Stimulated activated effector memory CD8-positive, alpha-beta T cell treated with anti-CD3 and anti-CD28 coated beads, Interleukin-12 subunit alpha, Interleukin-12 subunit beta, amount 100 ng/mL, for 72 hours (primary cell): Measurements from ENCODE around the gene UBALD1.

Source experiments
- ATAC-seq: fragments of 150-1000 bp; cut with Tn5 transposase; 2 replicates; pipeline ENCODE4 v1.10.0; 2021
- DNase-seq, 2 donors: peaks; one replicate each; pipeline ENCODE4 v3.0.0; 2021 to 2022; ENCODE audit warnings: low spot score in 2 of 2
- H3K27ac Mint-ChIP-seq: one replicate; pipeline ENCODE4 v1.8.0; 2022; ENCODE audit warnings: mild to moderate bottlenecking, mixed read lengths
- H3K36me3 Mint-ChIP-seq: one replicate; pipeline ENCODE4 v1.8.0; 2022; ENCODE audit warnings: mild to moderate bottlenecking, mixed read lengths
- H3K4me1 Mint-ChIP-seq: one replicate; pipeline ENCODE4 v1.8.0; 2022; ENCODE audit warnings: mixed read lengths
- H3K4me3 Mint-ChIP-seq: one replicate; pipeline ENCODE4 v1.8.0; 2022; ENCODE audit warnings: mild to moderate bottlenecking, mixed read lengths
- H3K9me3 Mint-ChIP-seq: one replicate; pipeline ENCODE4 v1.8.0; 2022; ENCODE audit warnings: mixed read lengths

Gene UBALD1

DNA sequence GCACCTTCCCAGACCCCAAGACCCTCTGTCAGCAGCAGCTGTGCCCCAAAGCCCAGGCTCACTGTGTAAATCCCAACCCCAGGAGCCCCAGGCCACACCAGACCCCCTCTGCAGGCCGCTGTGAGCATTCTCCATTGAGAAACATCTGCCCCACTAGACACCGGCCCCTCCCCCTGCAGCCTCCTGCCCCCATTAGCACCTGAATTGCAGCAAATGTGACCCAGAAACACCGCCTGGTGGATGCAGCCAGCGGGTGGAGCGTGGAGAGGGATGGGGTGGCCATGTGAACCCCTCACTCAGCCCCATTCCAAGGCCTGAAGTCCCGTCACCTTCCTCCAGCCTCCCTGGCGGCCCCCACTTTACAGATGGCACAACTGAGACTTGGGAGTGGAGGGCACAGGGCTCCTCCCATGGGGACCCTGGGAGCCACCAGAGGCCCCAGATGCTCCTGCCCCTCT is 2.2 kb downstream of the UBALD1 start:
- no peak for DNase-seq
- H3K9me3 Mint-ChIP-seq, result no peaks in the 10 kb centered on the region
- no peak overlapping the region for H3K27ac Mint-ChIP-seq
- H3K4me1 Mint-ChIP-seq, result peaks cover 33% of the 10 kb centered on the region
- H3K4me3 Mint-ChIP-seq, result peak overlapping the region; percentile 88
- H3K36me3 Mint-ChIP-seq, result peaks cover 18% of the 10 kb centered on the region
- ATAC-seq, result no peak

DNA sequence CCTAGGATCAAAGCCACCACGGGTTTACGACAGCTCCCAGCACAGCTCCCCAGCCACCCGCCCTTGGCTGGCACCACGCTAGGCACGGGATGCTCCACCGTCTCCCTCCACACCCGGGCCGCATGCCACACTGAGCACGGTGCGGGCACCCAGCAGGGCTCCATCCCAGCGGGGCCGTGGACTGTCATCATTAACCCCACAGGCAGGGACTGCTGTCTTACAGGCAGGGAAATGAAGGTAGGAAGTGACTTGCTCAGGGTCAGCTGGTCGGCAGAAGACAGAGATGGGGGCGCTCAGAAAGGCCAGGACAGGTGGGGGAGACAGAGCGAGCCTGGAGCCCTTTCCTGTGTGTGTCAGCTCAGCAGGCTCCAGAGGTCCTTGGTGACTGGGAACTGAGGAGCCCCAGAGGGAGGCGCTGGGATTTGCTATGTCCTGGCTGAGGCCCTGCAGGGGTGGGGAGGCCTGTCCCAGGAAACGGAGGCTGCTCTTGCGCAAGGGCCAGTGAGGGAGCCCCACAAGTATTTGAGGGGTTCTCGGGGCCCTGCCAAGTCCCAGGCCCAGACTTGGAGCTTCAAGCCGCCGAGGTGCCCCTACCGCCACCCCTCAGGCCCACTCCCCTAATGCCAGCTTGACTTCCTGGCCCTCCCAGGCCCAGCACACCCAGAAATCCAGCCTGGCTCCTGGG is 3.2 kb downstream of the UBALD1 start:
- Mint-ChIP-seq H3K4me1 (peaks cover 27% of the 10 kb centered on the region), H3K9me3 (no peaks in the 10 kb centered on the region), H3K36me3 (peaks cover 25% of the 10 kb centered on the region), H3K4me3 (no peak overlapping the region), H3K27ac (peak overlapping the region; percentile 40)
- DNase-seq (no peak), ATAC-seq (no peak)

DNA sequence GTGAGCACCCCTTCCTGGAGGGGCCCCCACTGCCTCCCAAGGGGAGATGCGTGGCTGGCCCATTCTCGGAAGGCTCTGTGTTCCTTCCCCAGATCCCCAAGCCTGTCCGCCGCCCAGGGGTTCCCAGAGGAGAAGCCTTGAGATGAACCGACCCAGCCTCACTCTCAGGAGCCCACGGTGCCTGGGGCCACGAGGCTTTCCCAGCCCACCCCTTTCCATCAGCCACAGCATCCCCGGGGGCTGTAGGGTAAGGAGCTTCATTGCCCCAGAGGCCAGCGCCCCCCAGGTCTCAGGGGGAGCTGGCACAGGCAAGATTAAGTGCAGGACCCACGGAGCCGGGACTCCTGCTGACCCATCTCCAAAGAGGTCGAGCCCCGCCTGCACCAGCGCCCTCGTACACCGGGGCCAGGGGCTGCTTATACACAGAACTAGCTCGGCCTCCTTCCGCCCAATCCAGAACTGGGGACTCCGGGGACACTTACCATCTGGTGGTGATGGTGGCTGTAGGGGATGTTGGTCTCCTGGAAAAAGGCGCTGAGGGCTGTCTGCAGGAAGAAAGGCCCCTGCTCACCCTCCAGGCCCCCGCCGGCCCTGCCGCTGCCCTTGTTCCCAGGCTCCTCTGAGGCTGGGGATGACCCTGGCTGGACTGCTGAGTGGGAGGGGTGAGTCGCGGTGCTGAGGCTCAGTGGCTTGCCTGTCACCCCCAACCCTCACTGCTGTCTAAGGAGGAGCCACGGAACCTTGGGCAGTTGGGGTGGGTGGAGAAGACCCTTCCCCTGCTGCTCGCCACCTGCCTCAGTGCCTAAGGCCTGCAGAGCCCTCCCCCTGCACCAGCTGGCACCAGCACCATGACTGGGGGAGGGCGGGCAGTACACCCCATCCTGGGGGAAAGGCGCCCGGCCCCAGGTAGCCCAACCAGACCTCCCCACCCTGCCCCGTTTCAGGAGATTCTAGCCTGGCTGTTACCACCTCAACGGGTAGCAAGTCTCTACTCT is 4.4 kb downstream of the UBALD1 start:
- DNase-seq, result no peak
- Mint-ChIP-seq H3K4me3 (no peak overlapping the region), H3K4me1 (peaks cover 16% of the 10 kb centered on the region), H3K9me3 (no peaks in the 10 kb centered on the region), H3K27ac (no peak overlapping the region), H3K36me3 (peaks cover 19% of the 10 kb centered on the region)
- ATAC-seq, result no peak

DNA sequence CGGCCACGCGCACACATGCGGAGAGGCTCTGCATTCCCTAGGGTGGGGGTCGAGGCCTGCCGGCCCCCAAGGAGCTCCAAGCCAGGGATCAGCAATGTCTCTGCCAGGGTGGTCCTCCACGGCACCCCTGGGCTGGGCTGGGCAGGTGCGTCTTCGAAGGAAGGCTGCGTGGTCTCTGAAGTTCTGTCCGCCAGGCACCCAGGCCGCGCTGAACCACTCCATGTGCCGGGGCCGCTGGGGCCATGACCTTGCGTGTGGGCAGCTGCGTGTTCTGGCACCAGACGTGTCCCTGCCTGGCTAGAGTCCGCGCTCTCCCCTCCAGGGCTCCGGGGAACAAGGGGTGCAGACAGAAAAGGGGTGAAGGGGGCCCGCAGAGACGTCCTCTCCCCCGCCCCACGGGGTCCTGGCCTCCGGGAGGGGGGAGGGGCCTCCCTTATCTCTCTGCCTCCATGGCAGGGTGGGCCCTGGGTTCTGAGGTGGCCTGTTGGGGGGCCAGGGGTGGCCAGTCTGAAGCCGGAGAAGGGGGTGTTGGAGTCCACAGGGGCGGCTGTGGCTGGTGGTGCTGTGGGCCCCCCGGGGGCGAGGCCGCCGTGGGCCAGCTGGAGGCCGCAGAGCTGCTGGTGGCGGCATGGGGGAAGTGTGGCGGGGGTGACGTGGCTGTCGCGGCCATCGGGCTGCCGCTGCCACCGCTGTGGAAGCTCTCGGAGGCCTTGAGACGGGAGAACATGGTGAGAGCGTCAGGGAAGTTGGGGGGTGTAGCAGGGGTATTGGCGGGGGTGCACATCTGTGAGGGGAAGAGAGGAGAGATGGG is 5.3 kb downstream of the UBALD1 start:
- Mint-ChIP-seq H3K4me3 (no peak overlapping the region), H3K27ac (no peak overlapping the region), H3K9me3 (no peaks in the 10 kb centered on the region), H3K4me1 (peaks cover 7% of the 10 kb centered on the region), H3K36me3 (peaks cover 19% of the 10 kb centered on the region)
- DNase-seq (no peak), ATAC-seq (no peak)

DNA sequence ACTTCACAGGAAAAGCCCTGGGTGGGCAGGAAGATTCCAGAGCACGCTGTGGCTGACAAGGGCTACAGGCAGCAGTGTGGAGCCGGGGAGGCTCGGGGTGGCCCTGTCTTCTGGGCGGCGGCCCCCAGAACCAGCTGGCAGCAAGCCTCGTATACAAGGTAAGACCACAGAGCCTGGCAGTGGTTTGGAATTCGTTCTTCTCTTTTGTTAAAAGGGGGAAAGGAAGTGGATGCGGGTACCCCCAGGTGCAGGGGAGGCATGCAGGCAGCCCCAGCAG is 6.0 kb downstream of the UBALD1 start:
- H3K4me3 Mint-ChIP-seq, result no peak overlapping the region
- peaks cover 7% of the 10 kb centered on the region for H3K4me1 Mint-ChIP-seq
- no peaks in the 10 kb centered on the region for H3K9me3 Mint-ChIP-seq
- H3K27ac Mint-ChIP-seq, result no peak overlapping the region
- DNase-seq (no peak), ATAC-seq (no peak)
- H3K36me3 Mint-ChIP-seq, result peaks cover 19% of the 10 kb centered on the region

DNA sequence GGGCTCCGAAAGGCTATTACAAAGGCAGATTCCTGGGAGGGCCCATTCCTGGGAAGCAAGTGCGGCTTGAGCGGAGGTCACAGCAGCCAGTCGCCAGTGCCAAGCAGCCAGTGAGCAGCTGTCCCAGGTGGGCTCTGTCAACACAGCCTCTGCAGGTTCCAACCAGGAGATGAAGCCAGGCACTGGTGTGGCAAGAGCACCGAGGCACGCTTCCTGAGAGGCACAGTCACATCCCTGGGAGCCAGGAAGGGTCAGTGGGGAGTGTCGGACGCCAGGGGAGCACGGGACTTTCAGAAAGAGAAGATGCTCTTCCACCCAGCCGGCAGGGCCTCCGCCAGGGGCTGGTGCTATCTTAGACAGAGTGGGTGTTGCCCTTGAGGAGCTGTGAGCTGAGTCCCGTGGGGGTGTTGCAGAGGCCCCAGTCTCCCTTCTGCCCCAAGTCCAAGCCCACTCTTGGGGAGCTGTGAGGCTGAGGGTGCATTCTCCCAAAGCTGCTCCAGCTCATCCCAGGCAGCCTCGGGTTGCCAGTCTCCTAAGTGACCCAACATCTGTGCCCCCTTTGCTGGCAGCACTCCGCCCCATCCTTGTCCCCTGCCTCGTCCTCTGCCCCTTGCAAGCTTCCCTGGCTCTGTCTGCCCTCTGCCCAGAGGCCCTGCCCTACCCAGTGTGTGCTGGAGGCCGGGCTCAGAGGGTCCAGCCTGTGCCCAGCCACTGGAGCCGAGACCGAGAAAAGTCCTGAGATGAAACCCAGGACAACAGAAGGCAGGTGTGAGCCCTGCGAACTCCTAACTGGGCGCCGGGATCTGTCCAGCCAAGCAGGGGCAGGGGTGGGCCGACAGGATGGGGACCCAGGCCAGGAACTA is 6.6 kb downstream of the UBALD1 start:
- H3K36me3 Mint-ChIP-seq, result peaks cover 19% of the 10 kb centered on the region
- DNase-seq (no peak), ATAC-seq (no peak)
- H3K4me1 Mint-ChIP-seq, result peaks cover 7% of the 10 kb centered on the region
- H3K9me3 Mint-ChIP-seq, result no peaks in the 10 kb centered on the region
- no peak overlapping the region for H3K27ac Mint-ChIP-seq
- no peak overlapping the region for H3K4me3 Mint-ChIP-seq

DNA sequence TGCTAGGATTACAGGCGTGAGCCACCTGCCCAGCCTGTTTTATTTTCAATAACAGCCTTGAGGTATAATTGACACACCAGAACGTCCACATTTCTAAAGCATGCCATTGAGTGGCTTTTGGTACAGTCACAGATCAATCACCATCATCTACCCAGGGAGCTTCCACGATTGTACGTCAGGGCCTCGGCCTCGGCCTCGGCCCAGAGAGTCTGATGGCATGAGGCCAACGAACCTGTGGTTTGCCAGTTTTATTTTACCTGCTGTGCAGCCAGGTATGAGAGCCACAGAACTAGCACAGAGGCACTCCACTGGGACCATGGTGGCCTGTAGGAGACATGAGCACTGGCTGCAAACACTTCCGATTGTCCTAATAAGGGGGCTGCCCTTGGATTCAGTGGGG is 8.3 kb downstream of the UBALD1 start:
- no peak for DNase-seq
- Mint-ChIP-seq H3K9me3 (no peaks in the 10 kb centered on the region), H3K27ac (no peak overlapping the region), H3K36me3 (peaks cover 17% of the 10 kb centered on the region), H3K4me3 (no peak overlapping the region), H3K4me1 (peaks cover 5% of the 10 kb centered on the region)
- ATAC-seq, result no peak

DNA sequence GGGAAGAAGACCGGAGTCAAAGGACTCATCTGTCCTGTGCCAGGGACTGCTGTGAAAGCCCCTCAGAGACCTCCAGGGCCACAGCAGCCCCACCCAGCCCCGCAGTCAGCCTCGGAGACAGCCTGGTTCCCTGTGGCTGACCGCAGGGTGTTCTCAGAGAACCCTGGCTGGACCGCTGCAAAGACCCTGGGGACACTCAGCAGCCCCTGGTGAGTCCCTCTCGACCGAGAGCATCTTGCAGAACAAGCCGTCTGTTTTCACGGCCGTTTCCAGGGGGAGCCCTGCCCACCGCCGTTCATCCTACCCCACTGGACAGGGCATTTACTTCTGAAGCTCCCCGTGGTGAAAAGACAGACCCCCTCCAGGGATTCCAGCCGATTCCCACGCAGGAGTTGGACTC is 10.3 kb downstream of the UBALD1 start:
- H3K36me3 Mint-ChIP-seq, result peaks cover 13% of the 10 kb centered on the region
- no peak for DNase-seq
- H3K4me3 Mint-ChIP-seq, result no peak overlapping the region
- H3K27ac Mint-ChIP-seq, result no peak overlapping the region
- no peak for ATAC-seq
- no peaks in the 10 kb centered on the region for H3K9me3 Mint-ChIP-seq
- H3K4me1 Mint-ChIP-seq, result no peaks in the 10 kb centered on the region

DNA sequence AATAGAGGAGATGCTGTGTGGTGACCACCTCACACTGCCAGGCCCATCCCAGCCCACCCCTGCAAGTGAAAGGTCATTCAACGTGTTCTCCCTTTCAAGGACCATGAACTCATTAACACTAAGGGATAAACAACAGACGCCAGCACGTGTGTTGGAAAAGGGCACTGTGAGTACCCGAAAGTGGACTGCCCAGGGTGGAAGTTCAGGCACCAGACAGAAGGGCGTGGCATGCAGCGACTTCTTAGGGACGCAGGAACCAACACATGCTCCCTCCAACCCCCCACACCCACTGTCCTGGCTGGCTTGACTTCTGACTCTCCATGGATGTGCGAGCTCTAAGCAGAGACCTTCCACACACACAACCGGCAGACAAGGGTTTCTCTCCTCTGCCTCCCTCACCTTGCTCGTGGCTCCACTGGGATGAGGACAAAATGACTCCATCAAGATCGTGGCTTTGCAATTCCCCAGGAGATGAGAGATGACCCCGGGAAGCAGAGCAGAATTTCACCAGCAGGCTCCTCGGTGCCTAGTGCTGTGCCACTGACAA is 11.0 kb downstream of the UBALD1 start:
- ATAC-seq, result no peak
- H3K36me3 Mint-ChIP-seq, result peaks cover 13% of the 10 kb centered on the region
- H3K4me1 Mint-ChIP-seq, result no peaks in the 10 kb centered on the region
- no peaks in the 10 kb centered on the region for H3K9me3 Mint-ChIP-seq
- no peak for DNase-seq
- no peak overlapping the region for H3K4me3 Mint-ChIP-seq
- H3K27ac Mint-ChIP-seq, result no peak overlapping the region

DNA sequence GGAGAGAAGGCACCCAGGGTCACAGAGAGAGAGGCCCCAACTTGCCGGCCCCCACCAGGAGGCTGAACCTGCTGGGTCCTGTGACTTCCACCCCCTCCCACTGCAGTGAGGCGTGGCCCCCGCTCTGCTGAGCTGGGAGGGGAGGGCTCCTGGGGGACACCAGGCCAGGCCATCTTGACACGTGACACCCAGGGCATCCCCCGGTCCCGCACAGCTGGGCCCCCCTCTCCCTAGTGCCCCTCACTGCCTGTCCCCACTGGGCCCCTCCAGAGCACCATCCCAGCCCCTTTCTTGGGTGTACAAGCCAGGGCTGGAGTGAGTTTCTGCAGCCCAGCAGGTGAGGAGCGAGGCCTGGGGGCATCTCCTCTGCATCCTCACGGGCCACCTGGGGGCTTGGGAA is 12.4 kb downstream of the UBALD1 start:
- DNase-seq (peak in 1 of 2 donors; percentile 43), ATAC-seq (no peak)
- Mint-ChIP-seq H3K27ac (no peak overlapping the region), H3K9me3 (no peaks in the 10 kb centered on the region), H3K36me3 (peaks cover 5% of the 10 kb centered on the region), H3K4me1 (no peaks in the 10 kb centered on the region), H3K4me3 (no peak overlapping the region)

DNA sequence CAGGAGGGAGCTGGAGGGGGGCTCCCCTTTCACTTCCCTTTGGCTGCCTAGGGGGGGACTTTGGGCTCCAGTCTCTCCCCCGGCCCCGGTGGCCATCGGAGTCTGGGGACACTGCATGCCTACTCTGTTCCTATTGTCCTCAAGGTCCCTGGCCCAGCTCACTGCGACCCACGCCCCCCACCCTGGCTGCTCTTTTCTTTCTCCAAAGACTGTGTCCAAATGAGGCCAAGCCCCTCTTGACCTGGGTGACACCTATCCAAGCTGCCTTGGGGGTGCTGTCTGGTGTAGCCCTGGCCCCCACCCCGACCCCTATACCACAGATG is 12.9 kb downstream of the UBALD1 start:
- no peaks in the 10 kb centered on the region for H3K4me1 Mint-ChIP-seq
- DNase-seq, result no peak
- H3K4me3 Mint-ChIP-seq, result no peak overlapping the region
- H3K36me3 Mint-ChIP-seq, result no peaks in the 10 kb centered on the region
- H3K27ac Mint-ChIP-seq, result no peak overlapping the region
- no peaks in the 10 kb centered on the region for H3K9me3 Mint-ChIP-seq
- ATAC-seq, result no peak

DNA sequence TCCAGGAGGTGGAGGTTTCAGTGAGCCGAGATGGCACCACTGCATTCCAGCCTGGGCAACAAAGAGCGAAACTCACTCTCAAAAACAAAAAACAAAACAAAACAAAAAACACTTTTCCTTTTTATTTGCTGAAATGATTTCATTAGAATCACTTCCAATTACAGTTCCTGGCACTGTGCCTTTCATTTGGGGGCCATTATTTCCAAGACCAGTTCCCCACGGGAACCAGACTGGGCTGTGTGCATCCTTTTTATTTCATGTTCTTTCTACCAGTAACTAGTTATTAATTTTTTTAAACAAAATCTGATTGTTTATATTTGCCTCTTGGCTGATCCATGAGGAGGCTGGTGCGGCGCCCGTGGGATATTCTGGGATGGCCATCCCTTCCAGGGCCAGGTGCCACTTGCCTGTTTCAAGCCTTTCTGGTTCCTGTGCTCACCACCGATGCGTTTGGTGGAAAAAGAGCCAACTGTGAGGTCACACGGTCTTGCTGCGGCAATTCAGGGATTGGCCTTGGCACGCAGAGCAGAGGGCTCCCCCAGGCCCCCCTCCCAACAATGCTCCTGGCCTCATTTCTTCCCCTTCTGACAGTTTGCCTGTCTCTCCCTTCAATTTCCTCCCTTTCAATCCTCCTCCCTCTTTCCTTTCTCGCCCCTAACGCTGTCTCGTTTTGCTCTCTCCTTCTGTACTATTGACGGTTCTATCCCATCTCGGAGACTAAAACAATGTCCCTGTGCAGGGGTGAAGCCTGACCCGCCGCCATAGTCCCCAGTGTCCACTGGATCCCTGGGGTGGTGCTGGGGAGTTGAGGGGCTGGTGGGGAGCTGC is 13.4 kb downstream of the UBALD1 start:
- no peaks in the 10 kb centered on the region for H3K4me1 Mint-ChIP-seq
- no peak overlapping the region for H3K27ac Mint-ChIP-seq
- no peak for DNase-seq
- ATAC-seq, result no peak
- H3K36me3 Mint-ChIP-seq, result no peaks in the 10 kb centered on the region
- no peaks in the 10 kb centered on the region for H3K9me3 Mint-ChIP-seq
- no peak overlapping the region for H3K4me3 Mint-ChIP-seq

DNA sequence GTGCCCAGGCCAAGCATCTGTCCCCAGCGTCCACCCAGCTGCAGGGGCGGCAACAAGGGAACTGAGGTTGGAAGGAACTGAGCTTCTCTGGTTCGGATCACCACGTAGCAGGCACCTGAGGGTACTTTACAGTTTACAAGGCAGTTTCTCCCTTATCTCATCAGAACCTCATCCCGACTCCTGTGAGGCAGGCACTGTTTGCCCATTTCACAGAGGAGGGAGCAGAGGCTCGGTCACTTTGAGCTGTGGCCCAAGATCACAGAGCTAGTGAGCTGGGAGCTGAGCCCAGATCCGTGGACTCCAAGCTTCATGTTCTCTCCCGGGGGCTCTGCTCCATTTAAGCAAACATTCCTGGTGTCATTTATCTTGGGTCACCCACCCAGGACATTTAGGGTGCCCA is 15.1 kb downstream of the UBALD1 start:
- ATAC-seq, result no peak
- Mint-ChIP-seq H3K27ac (no peak overlapping the region), H3K4me1 (no peaks in the 10 kb centered on the region), H3K36me3 (no peaks in the 10 kb centered on the region), H3K9me3 (no peaks in the 10 kb centered on the region), H3K4me3 (no peak overlapping the region)
- no peak for DNase-seq

DNA sequence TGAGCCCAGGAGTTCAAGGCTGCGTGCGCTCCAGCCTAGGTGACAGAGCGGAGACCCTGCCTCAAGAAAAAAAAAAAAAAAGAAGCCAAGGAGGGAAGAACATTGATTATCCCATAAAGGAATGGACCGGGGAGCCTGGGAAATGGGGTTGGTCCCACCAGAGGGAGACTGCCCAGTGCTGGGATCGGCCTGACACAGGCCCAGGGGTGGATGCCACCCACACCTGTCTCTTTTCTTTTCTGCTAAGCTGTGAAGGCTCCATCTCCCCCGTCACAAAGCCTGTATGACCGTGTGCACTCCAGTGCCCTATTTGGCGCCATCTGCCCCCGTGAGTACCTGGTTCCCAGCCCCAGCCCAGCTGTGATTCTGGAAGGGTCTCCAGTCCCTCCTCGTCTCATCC is 15.7 kb downstream of the UBALD1 start:
- ATAC-seq, result no peak
- no peaks in the 10 kb centered on the region for H3K9me3 Mint-ChIP-seq
- no peak overlapping the region for H3K27ac Mint-ChIP-seq
- H3K4me1 Mint-ChIP-seq, result no peaks in the 10 kb centered on the region
- DNase-seq, result no peak
- no peak overlapping the region for H3K4me3 Mint-ChIP-seq
- H3K36me3 Mint-ChIP-seq, result no peaks in the 10 kb centered on the region
